GM23248 (cell line): ENCODE results near the gene ARF1. TPM values are rescaled to one million over a fixed set of nuclear protein-coding genes. Genes with fewer than 3 reads are reported as not detected.

Experiments
- DNase-seq: peaks from one replicate; pipeline ENCODE4 v3.0.0-alpha.2; 2015
- H2AFZ ChIP-seq: fragments of 200-600 bp; sonication (generic); 2 replicates; pipeline ENCODE4 v1.6.1; 2016; ENCODE audit warnings: antibody characterized with exemption
- H3F3A ChIP-seq: fragments of 200-600 bp; sonication (generic); 2 replicates; pipeline ENCODE4 v1.6.1; 2016; ENCODE audit warnings: mild to moderate bottlenecking, antibody characterized with exemption, mixed run types; ENCODE audit not compliant: insufficient read depth
- H3K27ac ChIP-seq: fragments of 200-600 bp; sonication (generic); 2 replicates; pipeline ENCODE4 v1.5.1; 2016; ENCODE audit warnings: mild to moderate bottlenecking
- H3K27me3 ChIP-seq: fragments of 200-600 bp; sonication (generic); replicated peaks from 2 replicates; pipeline ENCODE4 v1.6.1; 2016; ENCODE audit warnings: mild to moderate bottlenecking; ENCODE audit not compliant: insufficient read depth
- H3K36me3 ChIP-seq: fragments of 200-600 bp; sonication (generic); 2 replicates; pipeline ENCODE4 v1.6.1; 2016; ENCODE audit warnings: low read depth, mild to moderate bottlenecking
- H3K4me1 ChIP-seq: fragments of 200-600 bp; sonication (generic); 2 replicates; pipeline ENCODE4 v1.6.1; 2016; ENCODE audit warnings: mild to moderate bottlenecking; ENCODE audit not compliant: insufficient read depth
- H3K4me2 ChIP-seq: fragments of 200-600 bp; sonication (generic); one replicate; pipeline ENCODE4 v1.6.1; 2016; ENCODE audit warnings: mild to moderate bottlenecking; ENCODE audit not compliant: unreplicated experiment
- H3K4me3 ChIP-seq: fragments of 200-600 bp; sonication (generic); 2 replicates; pipeline ENCODE4 v1.5.1; 2016; ENCODE audit warnings: mild to moderate bottlenecking
- H3K79me2 ChIP-seq: fragments of 200-600 bp; sonication (generic); 2 replicates; pipeline ENCODE4 v1.6.1; 2016; ENCODE audit warnings: mild to moderate bottlenecking; ENCODE audit not compliant: insufficient read depth
- H3K9ac ChIP-seq: fragments of 200-600 bp; sonication (generic); 2 replicates; pipeline ENCODE4 v1.6.1; 2016; ENCODE audit warnings: mild to moderate bottlenecking
- H3K9me2 ChIP-seq: fragments of 200-600 bp; sonication (generic); 2 replicates; pipeline ENCODE4 v1.6.1; 2016; ENCODE audit warnings: mixed run types, mild to moderate bottlenecking, moderate library complexity; ENCODE audit not compliant: insufficient read depth
- H3K9me3 ChIP-seq: fragments of 200-600 bp; sonication (generic); one replicate; pipeline ENCODE4 v1.6.1; 2017; ENCODE audit warnings: low read depth
- H4K20me1 ChIP-seq: fragments of 200-600 bp; sonication (generic); 2 replicates; pipeline ENCODE4 v1.6.0; 2016; ENCODE audit not compliant: insufficient read depth
- EZH2 ChIP-seq: fragments of 200-600 bp; sonication (generic); IDR thresholded peaks from 2 replicates; pipeline ENCODE4 v1.6.1; 2018; ENCODE audit warnings: antibody characterized with exemption, mild to moderate bottlenecking; ENCODE audit not compliant: insufficient read depth, poor library complexity, severe bottlenecking
- EZH2phosphoT487 ChIP-seq: fragments of 200-600 bp; sonication (generic); IDR thresholded peaks from 2 replicates; pipeline ENCODE4 v1.6.1; 2018; ENCODE audit warnings: antibody characterized with exemption, moderate library complexity, mild to moderate bottlenecking, low read depth; ENCODE audit not compliant: insufficient read depth
- WGBS, 2 experiments: methylation state at CpG; one replicate each; pipeline ENCODE4 v1.1.6; 2015 to 2017; ENCODE audit warnings: low lambda C conversion rate in 2 of 2, low coverage in 1 of 2; ENCODE audit errors: missing lambda C conversion rate in 2 of 2; 5-methylcytosine and 5-hydroxymethylcytosine counted together
- in situ Hi-C: fragments of 300-500 bp; cut with MboI; formaldehyde crosslinking; loops from 2 replicates; pipeline ENCODE4 v1.15.0; 2020
- polyA plus RNA-seq: library from polyadenylated mRNA; unstranded; fragments of >200 nt; fragmentation: Nextera tagmentation; extraction: Ambion mirVana; gene quantifications from 2 replicates; pipeline ENCODE4 v1.2.1, GENCODE V29; 2016
- total RNA-seq: library from RNA; depleted of rRNA; stranded (reverse); fragments of >200 nt; shearing (Covaris generic); gene quantifications from 2 replicates; pipeline ENCODE4 v1.2.3, GENCODE V29; 2014

ARF1 gene
- total and polyA plus RNA-seq, 2 experiments from 2014 or later, result 292 to 656 TPM

GRCh38 chr1:228083871-228084278 is 1.4 kb downstream of the ARF1 start:
- Histone ChIP-seq H3K4me2 (peak overlapping the region; percentile 98), H3K9me3 (no peaks in the 10 kb centered on the region), H3K36me3 (peaks cover 5% of the 10 kb centered on the region; the same call in 1 of the 2 replicates), H3K9ac (peak overlapping the region; percentile 98), H3K9me2 (no peaks in the 10 kb centered on the region), H3K4me1 (peaks cover 48% of the 10 kb centered on the region), H2AFZ (no peak overlapping the region), H4K20me1 (peaks cover 22% of the 10 kb centered on the region), H3K27ac (peak overlapping the region; percentile 93), H3K27me3 (no peaks in the 10 kb centered on the region), H3K79me2 (peaks cover 98% of the 10 kb centered on the region), H3K4me3 (peak overlapping the region; percentile 92), H3F3A (peaks cover 52% of the 10 kb centered on the region)
- TF ChIP-seq EZH2 (no peak), EZH2phosphoT487 (no peak)
- WGBS, 2 experiments, result 1 to 2% methylated on average over 17 of the region's 17 CpGs
- in situ Hi-C loops, result no loop called here
- peak; percentile 65 for DNase-seq

GRCh38 chr1:228084325-228084724 is 1.8 kb downstream of the ARF1 start:
- WGBS, 2 experiments, result 1 to 4% methylated on average over 3 of the region's 3 CpGs
- H2AFZ ChIP-seq, result no peak overlapping the region
- H3K27me3 ChIP-seq, result no peaks in the 10 kb centered on the region
- H3K27ac ChIP-seq, result peak overlapping the region; percentile 93
- peaks cover 27% of the 10 kb centered on the region for H4K20me1 ChIP-seq
- peak overlapping the region; percentile 92 for H3K4me3 ChIP-seq
- peaks cover 5% of the 10 kb centered on the region; the same call in 1 of the 2 replicates for H3K36me3 ChIP-seq
- H3K4me2 ChIP-seq, result peak overlapping the region; percentile 98
- DNase-seq, result peak; percentile 94
- TF ChIP-seq EZH2phosphoT487 (no peak), EZH2 (no peak)
- peaks cover 52% of the 10 kb centered on the region for H3K4me1 ChIP-seq
- peak overlapping the region; percentile 98 for H3K9ac ChIP-seq
- peaks cover 98% of the 10 kb centered on the region for H3K79me2 ChIP-seq
- H3F3A ChIP-seq, result peaks cover 56% of the 10 kb centered on the region
- H3K9me2 ChIP-seq, result no peaks in the 10 kb centered on the region
- no peaks in the 10 kb centered on the region for H3K9me3 ChIP-seq
- in situ Hi-C loops, result no loop called here

GRCh38 chr1:228084797-228085196 is 2.3 kb downstream of the ARF1 start:
- Histone ChIP-seq H3K4me3 (peak overlapping the region; percentile 92), H3K4me2 (peak overlapping the region; percentile 98), H2AFZ (no peak overlapping the region), H3F3A (peaks cover 61% of the 10 kb centered on the region), H3K9me3 (no peaks in the 10 kb centered on the region), H3K9ac (peak overlapping the region; percentile 98), H3K79me2 (peaks cover 98% of the 10 kb centered on the region), H3K27ac (peak overlapping the region; percentile 93), H3K27me3 (no peaks in the 10 kb centered on the region), H4K20me1 (peaks cover 31% of the 10 kb centered on the region), H3K9me2 (no peaks in the 10 kb centered on the region), H3K36me3 (peaks cover 5% of the 10 kb centered on the region; the same call in 1 of the 2 replicates), H3K4me1 (peaks cover 57% of the 10 kb centered on the region)
- in situ Hi-C loops, result no loop called here
- TF ChIP-seq EZH2phosphoT487 (no peak), EZH2 (no peak)
- no peak for DNase-seq
- WGBS, 2 experiments, result 33 to 35% methylated on average over 5 of the region's 5 CpGs

- peak overlapping the region; percentile 92 for H3K4me3 ChIP-seq
- H3F3A ChIP-seq, result peaks cover 61% of the 10 kb centered on the region
- 37 to 44% methylated on average over 6 of the region's 6 CpGs for WGBS, 2 experiments
- H3K4me2 ChIP-seq, result peak overlapping the region; percentile 98
- peak; percentile 92 for DNase-seq
- no peak overlapping the region for H2AFZ ChIP-seq
- peaks cover 98% of the 10 kb centered on the region for H3K79me2 ChIP-seq
- peak overlapping the region; percentile 93 for H3K27ac ChIP-seq
- H3K36me3 ChIP-seq, result peaks cover 5% of the 10 kb centered on the region; the same call in 1 of the 2 replicates
- H3K9me3 ChIP-seq, result no peaks in the 10 kb centered on the region
- peaks cover 38% of the 10 kb centered on the region for H4K20me1 ChIP-seq
- TF ChIP-seq EZH2phosphoT487 (no peak), EZH2 (no peak)
- H3K27me3 ChIP-seq, result no peaks in the 10 kb centered on the region
- H3K4me1 ChIP-seq, result peaks cover 63% of the 10 kb centered on the region
- in situ Hi-C loops, result no loop called here
- H3K9me2 ChIP-seq, result no peaks in the 10 kb centered on the region
- H3K9ac ChIP-seq, result peak overlapping the region; percentile 98
These were observed 2.9 kb downstream of the ARF1 start for GRCh38 chr1:228085287-228085951.
